ENCODE measurements around the gene SAMD11. TPM values are rescaled to one million over a fixed set of nuclear protein-coding genes. Genes with fewer than 3 reads are reported as not detected.

SAMD11 gene
- total and polyA plus RNA-seq, 2 donors (not counting 1 experiment from before 2014, with no cell fraction given): not detected

DNA sequence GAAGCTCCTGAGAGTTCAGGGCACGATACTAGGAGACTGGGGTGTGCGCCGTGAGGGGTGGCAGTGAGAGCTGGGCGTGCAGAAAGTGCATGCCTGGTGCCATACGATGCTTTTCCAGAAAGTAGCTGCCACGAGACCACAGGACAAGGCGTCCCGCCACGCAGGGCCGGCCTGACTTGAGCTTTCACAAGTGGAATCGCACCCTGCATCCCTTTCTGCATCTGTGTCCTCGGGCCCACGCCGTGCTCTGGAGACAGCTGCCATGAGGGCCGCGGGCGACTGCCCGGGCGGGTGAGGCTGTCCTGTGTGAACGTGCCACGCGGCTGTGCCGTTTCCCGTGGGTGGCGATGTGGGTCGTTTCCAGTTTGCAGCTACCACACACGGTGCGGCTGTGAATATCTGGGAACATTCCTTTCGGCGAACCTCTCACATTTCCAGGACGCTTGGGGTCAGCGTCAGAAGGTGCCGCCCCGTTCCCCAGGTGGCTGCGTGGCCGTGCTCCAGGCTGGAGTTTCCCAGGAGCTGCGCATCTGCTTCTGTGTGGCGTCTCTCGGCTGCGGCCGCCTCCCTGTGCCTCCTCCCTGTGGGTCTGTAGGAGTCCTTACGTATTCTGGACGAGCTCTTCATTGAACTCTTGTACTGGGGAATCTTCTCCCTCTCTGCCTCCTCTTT lies 59.2 kb downstream of the SAMD11 start:
- Mint-ChIP-seq H3K27ac (no peak overlapping the region), H3K9me3 (ENCODE audit: insufficient read depth) (no peaks in the 10 kb centered on the region), H3K4me3 (no peak overlapping the region), H3K27me3 (peaks cover 33% of the 10 kb centered on the region), H3K4me1 (no peaks in the 10 kb centered on the region)
- Histone ChIP-seq H3K36me3 (replicated peaks in 1 of 2; ENCODE audit: control extremely low read depth in 1 of 2, control insufficient read depth in 1 of 2, extremely low read depth in 1 of 2, insufficient read depth in 2 of 2, low read length in 1 of 2) (no peaks in the 10 kb centered on the region), H3K4me1 (ENCODE audit: control insufficient read depth in 2 of 2, insufficient read depth in 2 of 2, low read length in 2 of 2) (peaks cover 0 to 3% of the 10 kb centered on the region in 2 donors), H3K9me3 (ENCODE audit: control extremely low read depth in 1 of 3, control insufficient read depth in 2 of 3, insufficient read depth in 1 of 3, low read length in 2 of 3) (peaks cover 0 to 3% (median 0%) of the 10 kb centered on the region in 3 donors), H3K9ac (ENCODE audit: low read length) (no peak overlapping the region), H3K4me2 (replicated peaks; ENCODE audit: low read depth, low read length, poor library complexity, severe bottlenecking) (no peak overlapping the region), H3K79me2 (ENCODE audit: control insufficient read depth, insufficient read depth, low read length) (no peaks in the 10 kb centered on the region), H3K4me3 (ENCODE audit: control extremely low read depth in 1 of 5, extremely low read depth in 1 of 5, insufficient read depth in 1 of 5, low read depth in 2 of 5, low read length in 4 of 5) (no peak overlapping the region), H3K27me3 (replicated peaks in 1 of 4; ENCODE audit: control extremely low read depth in 1 of 4, control insufficient read depth in 3 of 4, insufficient read depth in 4 of 4, low read length in 3 of 4) (peaks cover 0 to 28% (median 0%) of the 10 kb centered on the region in 4 experiments), H2AFZ (ENCODE audit: insufficient read depth, low read depth, low read length, poor library complexity, severe bottlenecking) (no peak overlapping the region), H3K27ac (ENCODE audit: low read length in 2 of 2) (no peak overlapping the region), H4K20me1 (ENCODE audit: control insufficient read depth, insufficient read depth, low read length, poor library complexity, severe bottlenecking) (no peaks in the 10 kb centered on the region)
- intact Hi-C loops (cut with micrococcal nuclease): no loop called here
- ChIA-PET CTCF (interaction anchor here (0.6 to 3.8 kb wide), 14 partner anchors 16 to 521 kb away, joined by 3 to 32 read pairs (median 4); partner anchors contain the start of genes AGRN, ISG15 and PLEKHN1), POLR2A (interaction anchor here (0.6 to 0.8 kb wide), 2 partner anchors 74 to 81 kb away, joined by 3 to 5 read pairs; no protein-coding TSS in a partner anchor)
- WGBS (ENCODE audit: insufficient coverage): 85% methylated on average over 42 of the region's 43 CpGs
- ATAC-seq (ENCODE audit: low read depth): no peak
- TF ChIP-seq, protein P1, sequence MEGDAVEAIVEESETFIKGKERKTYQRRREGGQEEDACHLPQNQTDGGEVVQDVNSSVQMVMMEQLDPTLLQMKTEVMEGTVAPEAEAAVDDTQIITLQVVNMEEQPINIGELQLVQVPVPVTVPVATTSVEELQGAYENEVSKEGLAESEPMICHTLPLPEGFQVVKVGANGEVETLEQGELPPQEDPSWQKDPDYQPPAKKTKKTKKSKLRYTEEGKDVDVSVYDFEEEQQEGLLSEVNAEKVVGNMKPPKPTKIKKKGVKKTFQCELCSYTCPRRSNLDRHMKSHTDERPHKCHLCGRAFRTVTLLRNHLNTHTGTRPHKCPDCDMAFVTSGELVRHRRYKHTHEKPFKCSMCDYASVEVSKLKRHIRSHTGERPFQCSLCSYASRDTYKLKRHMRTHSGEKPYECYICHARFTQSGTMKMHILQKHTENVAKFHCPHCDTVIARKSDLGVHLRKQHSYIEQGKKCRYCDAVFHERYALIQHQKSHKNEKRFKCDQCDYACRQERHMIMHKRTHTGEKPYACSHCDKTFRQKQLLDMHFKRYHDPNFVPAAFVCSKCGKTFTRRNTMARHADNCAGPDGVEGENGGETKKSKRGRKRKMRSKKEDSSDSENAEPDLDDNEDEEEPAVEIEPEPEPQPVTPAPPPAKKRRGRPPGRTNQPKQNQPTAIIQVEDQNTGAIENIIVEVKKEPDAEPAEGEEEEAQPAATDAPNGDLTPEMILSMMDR (IDR thresholded peaks at IDR 0.05): no peak
- TF ChIP-seq EZH2 (IDR thresholded peaks at IDR 0.05; ENCODE audit: borderline replicate concordance, insufficient read depth, low read depth, low read length, poor library complexity, severe bottlenecking): no peak
- DNase-seq: no peak
